ACC112 (cell line): ENCODE measurements around the gene SYNE4.
A peak's percentile ranks its signal among the peaks of the same experiment; 100 is the strongest.

Source experiments
- H2AFZ ChIP-seq: fragments of 200-600 bp; sonication (generic); one replicate; pipeline ENCODE4 v1.6.0; 2017; ENCODE audit warnings: antibody characterized with exemption, low read length; ENCODE audit not compliant: unreplicated experiment
- H3K27ac ChIP-seq: fragments of 200-600 bp; sonication (generic); 2 replicates; pipeline ENCODE4 v1.5.1; 2014; ENCODE audit warnings: low read depth, mild to moderate bottlenecking, antibody characterized with exemption, low read length, moderate library complexity
- H3K27me3 ChIP-seq: fragments of 200-600 bp; sonication (generic); 2 replicates; pipeline ENCODE4 v1.6.1; 2014; ENCODE audit warnings: mild to moderate bottlenecking, antibody characterized with exemption, low read length, moderate library complexity, mixed read lengths; ENCODE audit not compliant: insufficient read depth
- H3K36me3 ChIP-seq: fragments of 200-600 bp; sonication (generic); 2 replicates; pipeline ENCODE4 v1.6.1; 2016; ENCODE audit warnings: mild to moderate bottlenecking, antibody characterized with exemption, low read length, moderate library complexity, mixed read lengths; ENCODE audit not compliant: insufficient read depth
- H3K4me1 ChIP-seq: fragments of 200-600 bp; sonication (generic); one replicate; pipeline ENCODE4 v1.6.1; 2016; ENCODE audit warnings: low read length, mixed read lengths; ENCODE audit not compliant: insufficient read depth, unreplicated experiment, control insufficient read depth
- H3K4me3 ChIP-seq: fragments of 200-600 bp; sonication (generic); 2 replicates; pipeline ENCODE4 v1.5.1; 2014; ENCODE audit warnings: mild to moderate bottlenecking, low read depth, low read length
- H3K79me2 ChIP-seq: fragments of 200-600 bp; sonication (generic); one replicate; pipeline ENCODE4 v1.6.0; 2016; ENCODE audit warnings: low read length; ENCODE audit not compliant: control insufficient read depth, unreplicated experiment, insufficient read depth

Gene SYNE4, protein sequence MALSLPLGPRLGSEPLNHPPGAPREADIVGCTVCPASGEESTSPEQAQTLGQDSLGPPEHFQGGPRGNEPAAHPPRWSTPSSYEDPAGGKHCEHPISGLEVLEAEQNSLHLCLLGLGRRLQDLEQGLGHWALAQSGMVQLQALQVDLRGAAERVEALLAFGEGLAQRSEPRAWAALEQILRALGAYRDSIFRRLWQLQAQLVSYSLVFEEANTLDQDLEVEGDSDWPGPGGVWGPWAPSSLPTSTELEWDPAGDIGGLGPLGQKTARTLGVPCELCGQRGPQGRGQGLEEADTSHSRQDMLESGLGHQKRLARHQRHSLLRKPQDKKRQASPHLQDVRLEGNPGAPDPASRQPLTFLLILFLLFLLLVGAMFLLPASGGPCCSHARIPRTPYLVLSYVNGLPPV

DNA sequence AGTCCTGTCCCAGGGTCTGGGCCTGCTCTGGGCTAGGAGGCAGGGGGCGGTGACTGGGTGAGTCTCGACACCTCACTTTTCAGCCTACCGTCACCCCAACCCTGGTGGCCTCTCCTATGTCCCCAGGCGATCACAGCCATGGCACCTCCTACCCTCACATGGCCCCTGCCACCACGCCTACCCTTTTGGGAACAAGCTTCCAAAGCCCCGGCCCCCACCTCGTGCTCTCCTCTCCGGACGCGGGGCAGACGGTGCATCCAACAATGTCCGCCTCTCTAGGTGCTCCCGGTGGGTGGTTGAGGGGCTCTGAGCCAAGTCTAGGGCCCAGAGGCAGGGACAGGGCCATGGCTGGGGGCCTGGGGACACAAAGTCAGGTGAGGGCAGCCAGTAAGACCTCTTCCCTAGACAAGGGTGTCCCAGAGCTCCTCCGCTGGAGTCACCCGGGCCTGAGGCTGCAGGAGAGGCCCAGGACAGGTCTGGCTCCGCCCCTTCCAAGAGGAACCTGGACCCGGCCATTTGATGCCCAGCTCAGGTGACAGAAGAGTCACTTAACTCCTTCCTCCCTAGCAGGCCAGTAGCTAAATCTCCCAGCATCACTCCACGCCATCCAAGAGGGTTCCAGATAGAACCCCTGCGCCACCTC is at the start of gene SYNE4:
SYNE4 (minus strand) TSS at position 478 of the 643 bp plus-strand sequence; CDS start at position 346, 132 bp downstream.
- Histone ChIP-seq H3K4me1 (no peaks in the 10 kb centered on the region), H3K36me3 (no peaks in the 10 kb centered on the region), H2AFZ (no peak within 1 kb of the TSS), H3K4me3 (peak within 1 kb of the TSS; percentile 65), H3K27me3 (no peaks in the 10 kb centered on the region), H3K27ac (no peak within 1 kb of the TSS), H3K79me2 (no peaks in the 10 kb centered on the region)

DNA sequence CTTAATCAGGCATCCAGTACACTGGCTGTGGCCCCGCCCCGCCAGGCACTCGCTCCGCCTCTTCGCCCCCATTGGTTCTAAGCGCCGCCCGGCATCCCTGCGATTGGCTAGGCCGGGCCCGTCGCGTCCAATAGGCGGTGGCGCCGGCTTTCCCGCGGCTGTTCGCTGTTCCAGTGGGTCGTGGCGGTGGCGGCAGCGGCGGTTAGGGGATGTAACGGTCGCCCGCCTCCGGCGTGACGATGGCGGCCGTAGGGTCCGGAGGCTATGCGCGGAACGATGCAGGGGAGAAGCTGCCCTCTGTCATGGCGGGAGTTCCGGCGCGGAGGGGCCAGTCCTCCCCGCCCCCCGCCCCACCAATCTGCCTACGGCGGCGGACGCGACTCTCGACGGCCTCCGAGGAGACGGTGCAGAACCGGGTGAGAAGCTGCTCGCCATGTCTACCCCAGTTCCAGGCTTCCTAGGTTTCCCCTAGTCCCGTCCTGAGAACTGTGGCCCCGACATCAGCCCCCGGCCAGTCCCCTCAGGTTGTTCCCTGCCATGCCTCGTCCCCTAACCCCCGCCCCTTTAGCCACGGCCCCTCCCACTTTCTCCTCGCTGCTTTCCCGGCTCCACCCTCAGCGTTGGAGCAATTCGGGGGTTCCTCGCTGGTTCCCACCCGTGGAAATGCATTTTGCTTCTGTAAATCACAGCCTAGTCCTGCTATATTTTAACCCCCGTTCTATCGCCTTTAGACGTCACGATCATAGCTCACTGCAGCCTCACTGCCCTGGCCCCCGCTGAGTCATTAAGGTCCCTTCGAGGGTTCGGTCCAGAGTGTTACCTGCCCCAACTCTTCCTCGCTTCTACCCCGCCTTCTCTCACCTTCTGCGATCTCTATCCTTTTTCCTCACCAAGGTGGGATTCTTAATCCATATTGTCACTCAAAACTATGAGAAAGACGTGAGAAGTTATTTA is 46.4 kb upstream of the SYNE4 start, which contains the start of gene WDR62:
WDR62 (plus strand) TSS at position 165 of the 954 bp plus-strand sequence; CDS start at position 240, 75 bp downstream.
- Histone ChIP-seq H3K27me3 (no peaks in the 10 kb centered on the region), H3K4me1 (peaks cover 10% of the 10 kb centered on the region), H3K27ac (peak within 1 kb of the TSS; percentile 94), H3K79me2 (peaks cover 17% of the 10 kb centered on the region), H3K36me3 (no peaks in the 10 kb centered on the region), H3K4me3 (peak within 1 kb of the TSS; percentile 95), H2AFZ (peak within 1 kb of the TSS; percentile 92)

GRCh38 chr19:36054119-36054732 is 45.6 kb upstream of the SYNE4 start, which contains the start of gene THAP8:
Gene THAP8 (minus strand): TSS chr19:36054285. CDS start chr19:36054217, 68 bp downstream.
- Histone ChIP-seq H2AFZ (peak within 1 kb of the TSS; percentile 92), H3K36me3 (no peaks in the 10 kb centered on the region), H3K4me3 (peak within 1 kb of the TSS; percentile 95), H3K27ac (peak within 1 kb of the TSS; percentile 94), H3K27me3 (no peaks in the 10 kb centered on the region), H3K4me1 (peaks cover 10% of the 10 kb centered on the region), H3K79me2 (peaks cover 17% of the 10 kb centered on the region)

GRCh38 chr19:36051637-36052036 is 43.0 kb upstream of the SYNE4 start:
- H3K27me3 ChIP-seq = no peaks in the 10 kb centered on the region
- no peak overlapping the region for H2AFZ ChIP-seq

DNA sequence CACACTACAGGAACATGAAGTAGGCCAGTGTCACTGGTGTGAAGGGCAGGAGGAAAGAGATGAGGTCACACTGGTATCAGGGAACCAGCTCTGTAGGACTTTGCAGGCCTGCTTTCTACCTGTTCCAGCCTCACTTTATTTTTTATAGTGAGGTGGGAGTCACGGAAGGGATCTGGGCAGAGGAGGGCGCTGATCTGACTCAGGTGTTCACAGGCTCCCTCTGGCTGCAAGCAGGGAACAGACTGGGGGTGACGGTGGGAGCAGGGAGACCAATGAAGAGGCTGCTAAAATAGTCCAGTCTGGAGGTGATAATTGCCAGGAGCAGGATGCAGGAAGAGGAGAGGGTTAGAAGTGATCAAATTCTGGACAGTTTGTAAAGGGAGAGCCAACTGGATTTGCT is 42.6 kb upstream of the SYNE4 start:
- Histone ChIP-seq H3K27me3 (no peaks in the 10 kb centered on the region), H3K4me3 (no peak overlapping the region), H3K36me3 (no peaks in the 10 kb centered on the region), H3K27ac (no peak overlapping the region), H3K79me2 (peaks cover 8% of the 10 kb centered on the region), H2AFZ (no peak overlapping the region), H3K4me1 (peaks cover 10% of the 10 kb centered on the region)

More at GRCh38 chr19:36051637-36052036, 43.0 kb upstream of the SYNE4 start:
- peaks cover 11% of the 10 kb centered on the region for H3K4me1 ChIP-seq
- no peaks in the 10 kb centered on the region for H3K36me3 ChIP-seq
- H3K79me2 ChIP-seq = peaks cover 11% of the 10 kb centered on the region
- no peak overlapping the region for H3K4me3 ChIP-seq
- no peak overlapping the region for H3K27ac ChIP-seq

- Histone ChIP-seq H3K27ac (no peak overlapping the region), H3K4me3 (no peak overlapping the region), H3K27me3 (no peaks in the 10 kb centered on the region), H3K36me3 (no peaks in the 10 kb centered on the region), H2AFZ (no peak overlapping the region), H3K4me1 (peaks cover 9% of the 10 kb centered on the region), H3K79me2 (no peaks in the 10 kb centered on the region)
Observed at GRCh38 chr19:36049080-36049698, 40.6 kb upstream of the SYNE4 start.

DNA sequence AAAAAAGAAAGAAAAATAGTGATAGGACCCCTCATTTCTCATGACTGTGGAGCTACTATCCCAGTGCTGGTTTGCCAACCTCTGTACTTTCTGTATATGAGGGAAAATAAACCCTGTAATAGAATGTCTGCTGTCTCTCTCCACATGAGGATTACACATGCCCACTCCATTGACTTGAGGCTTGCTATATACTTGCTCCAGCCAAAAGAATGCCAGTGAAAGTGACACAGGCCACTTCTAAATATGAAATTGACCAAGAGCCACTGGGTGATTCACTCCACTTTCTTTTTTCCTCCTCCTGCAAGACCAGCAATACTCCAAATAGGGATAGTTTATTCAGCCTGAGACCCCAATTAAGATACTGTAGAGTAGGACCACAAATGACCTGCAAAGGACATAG is 39.2 kb upstream of the SYNE4 start:
- no peaks in the 10 kb centered on the region for H3K36me3 ChIP-seq
- no peaks in the 10 kb centered on the region for H3K79me2 ChIP-seq
- no peaks in the 10 kb centered on the region for H3K27me3 ChIP-seq
- H3K4me3 ChIP-seq = no peak overlapping the region
- peaks cover 7% of the 10 kb centered on the region for H3K4me1 ChIP-seq
- no peak overlapping the region for H2AFZ ChIP-seq
- no peak overlapping the region for H3K27ac ChIP-seq

DNA sequence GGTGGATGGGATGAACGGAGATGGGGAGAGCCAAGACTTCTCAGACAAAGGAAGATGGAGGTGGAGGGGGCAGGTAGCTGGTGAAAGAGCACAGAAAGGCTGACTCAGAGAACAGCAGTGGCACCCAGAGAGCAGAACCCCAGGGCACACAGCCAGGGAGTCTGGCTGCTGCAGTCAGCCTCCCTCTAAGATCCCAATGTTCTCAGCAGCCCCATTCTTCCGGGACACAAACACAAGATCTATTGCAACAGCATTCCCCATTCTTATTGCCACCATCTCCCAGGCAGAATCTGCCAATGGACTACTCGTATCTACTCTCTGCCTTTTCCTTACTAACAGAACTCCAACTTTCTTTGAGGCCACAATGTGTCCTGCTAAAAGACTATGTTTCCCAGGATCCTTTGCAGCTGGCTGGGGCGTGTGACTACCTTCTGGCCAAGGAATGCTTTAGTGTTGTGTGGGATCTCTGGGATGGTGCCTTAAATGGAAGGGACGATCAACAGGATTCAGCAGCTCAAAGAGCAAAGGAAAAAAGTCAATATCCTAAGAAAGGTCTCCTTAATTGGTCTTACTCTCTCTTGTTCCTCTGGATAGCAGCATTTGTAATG is 37.9 kb upstream of the SYNE4 start:
- H3K27me3 ChIP-seq = no peaks in the 10 kb centered on the region
- peaks cover 13% of the 10 kb centered on the region for H3K4me1 ChIP-seq
- no peaks in the 10 kb centered on the region for H3K36me3 ChIP-seq
- no peaks in the 10 kb centered on the region for H3K79me2 ChIP-seq
- H3K4me3 ChIP-seq = no peak overlapping the region
- H3K27ac ChIP-seq = no peak overlapping the region
- H2AFZ ChIP-seq = no peak overlapping the region

DNA sequence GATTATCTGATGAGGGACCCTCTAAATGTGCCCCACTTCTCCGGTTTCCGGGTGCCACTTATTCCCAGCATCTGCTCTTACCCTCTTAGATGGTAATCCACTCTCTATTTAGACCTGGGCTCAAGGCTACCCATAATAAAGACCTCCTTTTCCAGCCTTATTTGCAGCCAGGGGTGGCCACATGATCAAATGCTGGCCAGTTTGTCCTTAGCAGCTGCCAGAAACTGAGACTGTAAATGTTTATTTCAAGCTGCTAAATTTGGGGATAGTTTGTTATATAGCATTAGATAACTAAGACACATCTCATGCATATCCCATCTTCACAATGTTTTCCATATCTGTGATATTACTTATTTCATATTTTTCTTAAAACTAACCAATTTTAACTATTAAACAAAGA is 35.3 kb upstream of the SYNE4 start:
- Histone ChIP-seq H3K36me3 (no peaks in the 10 kb centered on the region), H3K79me2 (no peaks in the 10 kb centered on the region), H3K4me1 (peaks cover 17% of the 10 kb centered on the region), H2AFZ (no peak overlapping the region), H3K27ac (no peak overlapping the region), H3K4me3 (no peak overlapping the region), H3K27me3 (no peaks in the 10 kb centered on the region)
